Stomach (tissue), 4 donors: ENCODE measurements around the gene AKR1B1.

Experiments used
- EP300 ChIP-seq: sonication (generic); formaldehyde crosslinking; IDR thresholded peaks from one replicate; pipeline ENCODE4 v1.6.1; 2017; ENCODE audit warnings: antibody characterized with exemption
- POLR2A ChIP-seq, 4 donors: fragments of 450-650 bp; IDR thresholded peaks; one replicate each; pipeline ENCODE4 v1.6.1; 2016; ENCODE audit warnings: antibody characterized with exemption in 4 of 4, control low read depth in 2 of 4, mild to moderate bottlenecking in 1 of 4, moderate library complexity in 1 of 4
- TF ChIP-seq, protein P1 (sequence below), 7 experiments: fragments of 450-650 bp in 4 of 7; fragments of 200-600 bp in 3 of 7; sonication (generic) in 3 of 7; IDR thresholded peaks; one replicate each; pipeline ENCODE4 v1.5.1; 2016 to 2019; ENCODE audit warnings: antibody characterized with exemption in 7 of 7, control low read depth in 2 of 7, mild to moderate bottlenecking in 1 of 7

GRCh38 chr7:134477954-134478353 lies 19.1 kb upstream of the AKR1B1 start:
- TF ChIP-seq POLR2A (IDR thresholded peaks at IDR 0.05) (no peak), EP300 (no peak)
- TF ChIP-seq, protein P1, sequence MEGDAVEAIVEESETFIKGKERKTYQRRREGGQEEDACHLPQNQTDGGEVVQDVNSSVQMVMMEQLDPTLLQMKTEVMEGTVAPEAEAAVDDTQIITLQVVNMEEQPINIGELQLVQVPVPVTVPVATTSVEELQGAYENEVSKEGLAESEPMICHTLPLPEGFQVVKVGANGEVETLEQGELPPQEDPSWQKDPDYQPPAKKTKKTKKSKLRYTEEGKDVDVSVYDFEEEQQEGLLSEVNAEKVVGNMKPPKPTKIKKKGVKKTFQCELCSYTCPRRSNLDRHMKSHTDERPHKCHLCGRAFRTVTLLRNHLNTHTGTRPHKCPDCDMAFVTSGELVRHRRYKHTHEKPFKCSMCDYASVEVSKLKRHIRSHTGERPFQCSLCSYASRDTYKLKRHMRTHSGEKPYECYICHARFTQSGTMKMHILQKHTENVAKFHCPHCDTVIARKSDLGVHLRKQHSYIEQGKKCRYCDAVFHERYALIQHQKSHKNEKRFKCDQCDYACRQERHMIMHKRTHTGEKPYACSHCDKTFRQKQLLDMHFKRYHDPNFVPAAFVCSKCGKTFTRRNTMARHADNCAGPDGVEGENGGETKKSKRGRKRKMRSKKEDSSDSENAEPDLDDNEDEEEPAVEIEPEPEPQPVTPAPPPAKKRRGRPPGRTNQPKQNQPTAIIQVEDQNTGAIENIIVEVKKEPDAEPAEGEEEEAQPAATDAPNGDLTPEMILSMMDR (IDR thresholded peaks at IDR 0.05), result no peak
